Activated CD4-positive, alpha-beta T cell treated with anti-CD3 and anti-CD28 coated beads, Interleukin-2, Interleukin-6, amounts not matched to agents 100 ng/mL and 50 ng/mL, durations not matched to agents 16 hours and 8 hours (primary cell): ENCODE data around the gene TNNC1.

ENCODE experiments used
- DNase-seq: peaks from one replicate; pipeline ENCODE4 v3.0.0-alpha.2; 2020

Gene TNNC1

DNA sequence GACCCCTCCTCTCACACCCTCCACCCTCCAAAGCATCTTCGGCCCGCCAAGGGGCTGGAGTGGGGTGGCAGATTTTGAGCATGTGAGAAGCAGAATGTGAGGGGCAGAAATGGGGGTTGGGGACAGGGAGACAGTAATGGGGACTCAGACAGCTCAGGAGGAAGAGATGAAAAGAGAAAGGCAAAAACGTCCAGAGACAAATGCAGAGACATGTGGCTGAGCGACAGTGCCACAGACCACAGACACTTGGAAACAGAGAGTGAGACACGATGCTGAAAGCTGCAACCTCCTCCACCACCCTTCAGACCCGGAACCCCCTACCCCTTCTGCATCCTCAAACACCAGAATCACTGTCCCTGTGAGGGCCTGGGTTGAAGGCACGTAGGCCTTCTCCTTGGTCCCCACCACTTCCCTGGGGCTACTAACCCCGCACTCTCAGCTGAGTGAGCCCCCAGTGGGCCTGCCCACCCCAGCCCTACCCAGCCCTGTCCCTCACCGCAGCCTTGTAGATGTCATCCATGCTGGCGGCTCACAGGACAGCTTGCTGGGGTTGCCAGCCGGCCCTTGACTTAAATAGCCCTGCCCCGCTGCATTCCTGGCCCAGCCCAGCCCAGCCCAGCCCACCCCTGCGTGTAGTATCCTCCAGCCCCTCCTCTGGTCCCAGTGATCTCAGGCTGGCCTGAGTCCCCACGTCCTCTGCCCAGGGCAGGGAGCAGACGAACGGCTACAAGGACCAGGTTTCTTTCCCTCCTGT is at the start of gene TNNC1:
Gene TNNC1, minus strand, starts transcription at position 546 of the 754 bp plus-strand sequence. Its CDS starts 26 bp downstream, at position 520.
- DNase-seq: no peak

DNA sequence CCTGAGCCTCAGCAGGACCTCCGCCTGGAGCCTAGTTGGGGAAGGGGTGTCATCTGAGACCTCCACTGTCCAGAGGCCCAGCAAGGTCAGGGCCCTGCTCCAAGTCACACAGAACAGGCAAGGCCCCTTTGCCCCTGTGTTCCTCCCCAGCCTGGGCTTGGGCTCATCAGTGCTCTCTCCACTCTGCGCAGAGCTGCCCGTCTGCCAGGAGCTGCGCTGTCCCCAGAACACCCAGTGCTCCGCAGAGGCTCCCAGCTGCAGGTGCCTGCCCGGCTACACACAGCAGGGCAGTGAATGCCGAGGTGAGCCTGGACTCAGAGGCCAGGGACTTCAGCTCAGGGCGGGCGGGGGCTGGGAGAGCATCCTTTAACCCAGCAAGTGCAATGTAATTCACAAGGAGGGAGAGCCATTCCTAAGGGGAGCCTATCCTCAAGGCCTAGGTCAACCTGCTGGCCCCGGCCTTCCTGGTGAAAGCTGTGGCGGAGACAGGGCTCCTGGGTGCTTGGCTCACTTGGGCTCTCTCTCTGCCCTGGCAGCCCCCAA is 49.0 kb upstream of the TNNC1 start:
- no peak for DNase-seq

DNA sequence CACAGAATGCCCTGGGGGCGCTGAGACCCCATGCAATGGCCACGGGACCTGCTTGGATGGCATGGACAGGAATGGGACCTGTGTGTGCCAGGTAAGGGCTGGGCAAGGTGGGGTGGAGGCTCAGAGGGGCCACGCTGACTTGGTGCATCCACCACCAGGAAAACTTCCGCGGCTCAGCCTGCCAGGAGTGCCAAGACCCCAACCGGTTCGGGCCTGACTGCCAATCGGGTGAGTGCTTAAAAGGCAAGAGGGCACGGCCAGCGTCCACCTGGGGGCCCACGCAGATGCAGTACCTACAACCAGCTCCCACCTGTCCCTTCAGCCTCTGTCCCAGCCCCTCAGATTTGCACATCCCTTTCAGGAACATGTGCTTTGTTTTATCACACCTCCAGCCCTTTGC is 48.2 kb upstream of the TNNC1 start:
- DNase-seq: no peak

DNA sequence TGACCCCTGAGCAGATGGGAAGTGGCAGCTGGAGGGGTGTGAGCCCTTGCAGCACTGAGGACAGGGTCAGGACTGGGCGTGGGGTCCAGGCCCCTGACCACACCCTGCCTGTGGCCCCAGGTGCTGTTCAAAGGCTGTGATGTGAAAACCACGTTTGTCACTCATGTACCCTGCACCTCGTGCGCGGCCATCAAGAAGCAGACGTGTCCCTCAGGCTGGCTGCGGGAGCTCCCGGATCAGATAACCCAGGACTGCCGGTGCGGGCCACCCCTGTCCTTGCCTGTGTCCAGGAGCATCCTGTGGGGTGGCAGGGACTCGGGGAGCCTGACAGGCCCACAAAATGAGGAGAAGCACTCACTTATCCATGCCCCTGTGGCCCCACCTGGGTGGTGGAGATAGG is 47.2 kb upstream of the TNNC1 start:
- DNase-seq: no peak

DNA sequence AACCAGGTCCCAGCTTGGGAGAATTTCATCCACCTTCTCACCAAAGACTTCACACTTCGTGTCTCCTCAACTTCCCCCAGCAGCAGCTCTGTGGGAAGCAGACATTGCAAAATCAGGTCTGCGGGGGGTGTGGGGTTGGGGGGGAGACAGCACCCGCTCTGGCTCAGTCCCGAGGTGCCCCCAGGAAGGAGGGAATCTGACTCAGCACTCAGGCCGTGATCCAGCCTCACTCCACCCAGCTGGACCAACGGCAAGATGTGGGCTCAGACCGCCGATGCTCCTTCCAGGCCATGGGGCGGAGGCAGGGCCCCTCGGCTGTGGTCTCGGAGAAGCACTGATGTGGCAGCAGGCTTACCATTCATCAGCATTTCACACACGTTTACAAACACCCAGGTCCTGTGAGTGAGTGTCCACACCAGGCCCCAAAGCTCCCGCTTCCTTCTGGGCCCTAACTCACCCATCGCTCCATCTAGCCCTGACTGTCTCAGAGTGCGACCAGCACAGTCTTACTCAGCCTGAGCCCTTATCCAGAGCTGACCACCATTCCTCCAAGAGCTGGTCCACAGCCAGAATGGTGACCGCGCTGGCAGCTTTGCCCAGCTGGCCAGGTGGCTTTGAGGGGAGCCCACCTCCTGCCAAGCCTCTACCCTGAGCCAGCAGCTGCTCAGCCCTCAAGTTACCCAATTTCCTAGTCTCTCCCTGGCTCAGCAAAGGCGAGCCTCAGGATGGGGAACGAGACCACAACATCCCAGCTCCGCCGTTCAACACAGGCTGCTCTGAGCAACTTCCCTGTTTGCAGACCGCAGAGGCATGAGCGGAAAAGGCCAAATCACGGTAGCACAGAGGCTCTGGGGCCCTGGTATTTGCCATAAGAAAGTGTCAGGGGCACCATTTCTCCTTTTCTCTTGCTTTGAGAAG is 44.6 kb upstream of the TNNC1 start:
- no peak for DNase-seq

DNA sequence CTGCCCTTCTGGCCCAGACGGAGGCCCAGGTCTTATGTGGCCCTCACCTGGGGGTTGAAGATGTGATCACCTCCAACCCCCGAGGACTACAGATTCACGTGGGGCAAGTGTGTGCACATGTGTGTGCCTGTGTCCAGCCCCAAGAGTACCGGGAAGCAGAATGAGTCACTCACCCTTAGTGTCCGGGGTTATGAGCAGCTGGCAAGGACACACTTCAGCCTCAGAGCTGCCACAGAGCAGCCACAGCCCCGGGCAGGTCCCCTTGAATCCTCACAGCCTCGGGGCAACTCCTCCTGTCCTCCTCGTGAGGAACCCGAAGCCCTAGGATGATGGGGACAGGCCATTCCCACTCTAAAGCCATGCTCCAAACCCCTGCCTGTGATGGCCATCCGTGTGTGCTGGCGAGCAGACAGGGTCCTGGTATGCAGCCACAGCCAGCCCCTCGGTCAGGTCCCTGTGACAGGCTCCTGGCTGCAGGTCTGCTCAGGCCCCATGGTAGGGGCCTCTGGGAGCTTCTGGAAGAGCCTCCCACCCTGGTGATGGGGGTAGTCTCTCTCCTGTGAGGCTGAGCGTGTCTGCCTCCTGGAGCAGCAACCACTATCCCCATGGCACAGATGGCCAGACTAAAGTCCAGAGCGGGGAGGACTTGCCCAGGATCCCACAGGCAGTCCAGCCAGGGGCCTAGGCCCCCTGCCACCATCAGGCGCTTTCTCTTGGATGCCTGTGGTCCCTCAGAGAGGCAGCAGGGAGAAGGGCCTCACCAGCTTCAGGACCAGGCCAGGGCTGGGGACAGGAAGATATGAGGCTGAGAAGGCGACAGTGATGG is 42.1 kb upstream of the TNNC1 start:
- DNase-seq: no peak

DNA sequence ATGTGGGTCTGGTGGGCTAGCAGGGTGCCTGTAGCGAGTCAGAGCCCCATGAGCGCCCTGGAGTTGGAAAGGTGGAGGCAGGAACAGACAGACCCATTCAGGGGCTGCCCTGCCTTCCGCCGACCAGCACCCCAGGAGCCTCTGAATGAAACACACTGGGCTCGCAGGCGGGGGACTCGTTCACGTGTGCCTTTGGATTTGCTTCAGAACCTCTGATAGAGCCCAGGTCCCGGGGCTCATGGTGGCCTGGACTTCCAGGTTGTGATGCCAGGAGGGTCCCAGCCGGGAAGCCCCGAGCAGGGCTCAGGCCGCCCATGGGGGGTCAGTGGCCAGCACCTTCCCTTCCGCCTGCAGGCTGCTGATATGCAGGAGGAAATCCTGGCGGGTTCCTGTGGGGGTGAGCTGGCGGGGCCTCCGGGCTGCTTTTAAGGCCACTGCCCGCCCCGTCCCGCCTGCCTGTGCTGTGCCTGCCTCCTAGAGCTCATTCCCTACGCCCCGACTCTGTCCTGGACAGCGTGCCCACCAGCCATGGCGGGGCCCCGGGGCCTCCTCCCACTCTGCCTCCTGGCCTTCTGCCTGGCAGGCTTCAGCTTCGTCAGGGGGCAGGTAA is 41.1 kb upstream of the TNNC1 start, which contains the start of gene STAB1:
Gene STAB1, plus strand, starts transcription at position 453 of the 610 bp plus-strand sequence. Its CDS starts 76 bp downstream, at position 529.
- DNase-seq: no peak

DNA sequence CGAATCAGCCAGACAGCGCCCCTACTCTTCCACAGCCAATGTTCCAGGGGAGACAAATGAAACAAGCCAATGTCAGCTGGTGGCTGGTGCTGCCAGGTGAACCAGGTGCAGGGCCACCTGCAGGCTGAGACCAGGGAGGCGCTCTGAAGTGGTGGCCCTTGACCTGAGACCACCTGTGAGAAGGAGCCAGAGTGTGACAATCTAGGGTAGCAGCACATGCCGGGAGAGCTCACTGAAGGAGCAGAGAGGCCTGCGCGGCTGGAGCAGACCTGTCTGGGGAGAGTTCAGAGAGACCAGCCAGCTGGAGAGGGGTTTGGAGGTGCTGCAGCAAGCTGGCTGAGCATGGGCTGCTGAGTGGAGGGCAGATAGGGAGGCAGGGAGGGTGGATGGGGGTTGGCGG is 40.6 kb upstream of the TNNC1 start:
- no peak for DNase-seq

DNA sequence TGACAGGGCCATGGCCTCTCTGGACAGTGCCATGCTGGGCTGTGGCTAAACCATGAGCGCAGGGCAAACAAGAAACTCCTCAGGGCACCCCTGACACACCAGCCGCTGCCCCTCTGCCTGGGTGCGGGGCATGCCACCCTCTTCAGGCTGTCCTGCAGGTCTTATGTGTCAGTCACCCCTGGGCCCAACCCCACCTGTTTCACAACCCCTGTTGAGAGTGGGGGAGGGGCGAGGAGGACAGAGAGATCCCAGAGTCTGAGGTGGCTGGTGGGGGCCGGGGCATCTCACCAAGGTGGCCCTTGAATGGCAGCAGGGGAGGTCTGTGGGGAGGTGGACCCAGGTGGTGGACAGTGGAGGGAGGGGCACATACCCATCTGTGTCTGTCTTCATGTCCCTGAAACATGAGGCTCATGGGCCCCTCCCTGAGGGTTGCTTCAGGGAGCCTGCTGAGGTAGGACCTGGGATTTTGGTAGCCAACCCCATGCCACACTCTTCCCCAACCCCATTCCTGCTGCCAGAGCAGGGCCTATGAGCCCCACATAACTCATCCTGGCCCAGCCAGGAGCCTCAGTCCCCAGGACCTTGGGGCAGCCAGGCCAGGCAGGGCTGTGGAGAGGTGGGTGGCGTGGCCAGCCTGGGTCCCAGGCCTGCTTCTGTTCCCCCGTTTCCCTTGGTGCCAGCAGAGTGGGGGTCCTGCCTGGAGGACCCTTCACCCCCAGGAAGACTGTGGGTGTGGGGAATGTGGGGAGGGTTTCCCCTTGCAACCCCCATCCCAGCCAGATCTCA is 39.6 kb upstream of the TNNC1 start:
- DNase-seq: no peak

DNA sequence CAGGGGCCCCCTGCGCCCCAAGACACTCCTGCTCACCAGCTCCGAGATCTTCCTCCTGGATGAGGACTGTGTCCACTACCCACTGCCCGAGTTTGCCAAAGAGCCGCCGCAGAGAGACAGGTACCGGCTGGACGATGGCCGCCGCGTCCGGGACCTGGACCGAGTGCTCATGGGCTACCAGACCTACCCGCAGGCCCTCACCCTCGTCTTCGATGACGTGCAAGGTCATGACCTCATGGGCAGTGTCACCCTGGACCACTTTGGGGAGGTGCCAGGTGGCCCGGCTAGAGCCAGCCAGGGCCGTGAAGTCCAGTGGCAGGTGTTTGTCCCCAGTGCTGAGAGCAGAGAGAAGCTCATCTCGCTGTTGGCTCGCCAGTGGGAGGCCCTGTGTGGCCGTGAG is 38.2 kb upstream of the TNNC1 start:
- no peak for DNase-seq

DNA sequence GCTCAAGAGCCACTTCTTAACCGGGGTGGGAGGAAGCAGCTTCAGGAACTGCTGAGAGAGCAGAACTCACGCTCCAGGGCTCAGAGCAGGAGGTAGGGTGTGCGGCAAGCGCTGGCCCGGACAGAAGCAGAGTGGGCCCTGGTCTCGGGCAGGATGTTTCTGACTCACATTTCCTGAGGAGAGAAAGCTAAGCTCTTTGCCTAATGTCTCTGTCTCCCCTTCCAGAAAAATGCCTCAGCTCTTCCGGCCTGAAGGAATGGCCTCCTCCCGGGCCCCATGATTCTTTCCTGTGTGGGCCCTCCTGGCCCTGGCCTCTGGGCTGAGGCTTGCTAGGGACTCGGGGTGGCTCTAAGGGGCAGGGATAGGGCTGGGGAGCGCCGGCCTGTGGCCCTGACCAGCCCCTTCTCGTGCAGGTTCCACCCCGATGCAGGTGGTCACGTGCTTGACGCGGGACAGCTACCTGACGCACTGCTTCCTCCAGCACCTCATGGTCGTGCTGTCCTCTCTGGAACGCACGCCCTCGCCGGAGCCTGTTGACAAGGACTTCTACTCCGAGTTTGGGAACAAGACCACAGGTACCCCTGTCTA is 37.2 kb upstream of the TNNC1 start:
- no peak for DNase-seq

DNA sequence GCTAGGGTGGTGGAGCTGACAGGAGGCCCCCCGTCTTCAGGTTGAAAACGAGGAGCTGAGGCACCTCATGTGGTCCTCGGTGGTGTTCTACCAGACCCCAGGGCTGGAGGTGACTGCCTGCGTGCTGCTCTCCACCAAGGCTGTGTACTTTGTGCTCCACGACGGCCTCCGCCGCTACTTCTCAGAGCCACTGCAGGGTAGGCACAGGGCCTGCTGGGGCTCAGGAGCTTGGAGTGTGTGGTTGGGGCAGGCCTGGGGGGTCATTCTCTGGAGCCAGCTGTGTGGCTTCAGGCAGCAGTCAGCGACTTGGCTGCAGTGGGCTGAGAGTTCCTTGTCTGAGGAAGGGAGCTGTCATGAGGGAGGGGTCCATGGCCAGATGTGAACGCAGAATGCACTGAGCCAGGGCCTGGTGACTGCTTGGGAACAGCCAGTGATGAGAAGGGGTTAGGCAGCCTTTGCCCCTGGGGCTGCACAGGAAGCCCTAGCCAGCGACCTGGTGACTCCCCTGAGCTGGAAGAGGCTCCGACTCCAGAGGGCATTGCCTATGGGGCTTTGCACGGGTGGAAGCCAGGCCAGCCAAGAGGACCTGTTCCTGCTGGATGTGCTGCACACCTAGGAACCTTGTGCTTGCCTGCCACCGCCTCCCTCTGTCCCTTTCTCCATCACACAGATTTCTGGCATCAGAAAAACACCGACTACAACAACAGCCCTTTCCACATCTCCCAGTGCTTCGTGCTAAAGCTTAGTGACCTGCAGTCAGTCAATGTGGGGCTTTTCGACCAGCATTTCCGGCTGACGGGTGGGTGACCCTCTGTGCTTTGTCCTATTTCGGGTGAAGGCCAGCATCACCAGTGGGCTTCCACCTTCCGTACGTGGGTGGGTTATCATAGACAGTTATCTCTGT is 36.4 kb upstream of the TNNC1 start:
- DNase-seq: no peak

DNA sequence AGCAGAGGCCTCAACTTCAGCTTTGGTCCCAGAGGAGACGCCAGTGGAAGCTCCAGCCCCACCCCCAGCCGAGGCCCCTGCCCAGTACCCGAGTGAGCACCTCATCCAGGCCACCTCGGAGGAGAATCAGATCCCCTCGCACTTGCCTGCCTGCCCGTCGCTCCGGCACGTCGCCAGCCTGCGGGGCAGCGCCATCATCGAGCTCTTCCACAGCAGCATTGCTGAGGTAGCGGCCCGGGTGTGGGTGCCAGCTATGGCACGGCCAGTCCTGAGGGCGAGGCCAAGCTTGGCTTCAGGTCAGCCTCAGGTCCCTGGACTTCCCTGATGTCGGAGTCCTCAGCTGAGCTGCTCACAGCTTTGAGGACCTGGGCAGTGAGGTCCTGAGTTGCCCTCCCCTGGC is 35.6 kb upstream of the TNNC1 start:
- no peak for DNase-seq

DNA sequence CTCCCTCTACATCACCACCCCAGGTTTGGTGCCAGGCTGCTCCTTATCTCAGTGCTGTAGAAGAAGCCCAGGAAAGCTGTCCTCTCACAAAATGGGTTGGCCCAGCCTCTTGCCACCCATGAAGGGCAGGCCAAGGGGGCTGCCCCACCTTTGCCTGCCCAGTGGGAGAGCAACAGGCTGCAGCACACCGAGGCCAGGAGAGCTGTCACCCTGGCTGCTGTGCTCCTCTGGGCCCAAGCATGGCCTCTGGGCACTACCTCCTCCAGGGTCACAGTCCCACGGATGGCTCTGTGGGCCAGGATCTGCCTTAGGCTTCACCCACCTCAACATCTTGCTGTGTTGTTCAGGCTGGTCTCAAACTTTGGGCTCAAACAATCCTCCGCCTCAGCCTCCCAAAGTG is 34.9 kb upstream of the TNNC1 start:
- no peak for DNase-seq

DNA sequence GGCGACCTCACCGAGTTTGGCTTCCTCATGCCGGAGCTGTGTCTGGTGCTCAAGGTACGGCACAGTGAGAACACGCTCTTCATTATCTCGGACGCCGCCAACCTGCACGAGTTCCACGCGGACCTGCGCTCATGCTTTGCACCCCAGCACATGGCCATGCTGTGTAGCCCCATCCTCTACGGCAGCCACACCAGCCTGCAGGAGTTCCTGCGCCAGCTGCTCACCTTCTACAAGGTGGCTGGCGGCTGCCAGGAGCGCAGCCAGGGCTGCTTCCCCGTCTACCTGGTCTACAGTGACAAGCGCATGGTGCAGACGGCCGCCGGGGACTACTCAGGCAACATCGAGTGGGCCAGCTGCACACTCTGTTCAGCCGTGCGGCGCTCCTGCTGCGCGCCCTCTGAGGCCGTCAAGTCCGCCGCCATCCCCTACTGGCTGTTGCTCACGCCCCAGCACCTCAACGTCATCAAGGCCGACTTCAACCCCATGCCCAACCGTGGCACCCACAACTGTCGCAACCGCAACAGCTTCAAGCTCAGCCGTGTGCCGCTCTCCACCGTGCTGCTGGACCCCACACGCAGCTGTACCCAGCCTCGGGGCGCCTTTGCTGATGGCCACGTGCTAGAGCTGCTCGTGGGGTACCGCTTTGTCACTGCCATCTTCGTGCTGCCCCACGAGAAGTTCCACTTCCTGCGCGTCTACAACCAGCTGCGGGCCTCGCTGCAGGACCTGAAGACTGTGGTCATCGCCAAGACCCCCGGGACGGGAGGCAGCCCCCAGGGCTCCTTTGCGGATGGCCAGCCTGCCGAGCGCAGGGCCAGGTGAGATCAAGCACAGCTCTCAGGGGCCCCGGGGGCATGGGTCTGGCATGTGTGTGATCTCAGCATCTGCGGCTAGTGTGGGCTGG is 34.2 kb upstream of the TNNC1 start:
- no peak for DNase-seq

DNA sequence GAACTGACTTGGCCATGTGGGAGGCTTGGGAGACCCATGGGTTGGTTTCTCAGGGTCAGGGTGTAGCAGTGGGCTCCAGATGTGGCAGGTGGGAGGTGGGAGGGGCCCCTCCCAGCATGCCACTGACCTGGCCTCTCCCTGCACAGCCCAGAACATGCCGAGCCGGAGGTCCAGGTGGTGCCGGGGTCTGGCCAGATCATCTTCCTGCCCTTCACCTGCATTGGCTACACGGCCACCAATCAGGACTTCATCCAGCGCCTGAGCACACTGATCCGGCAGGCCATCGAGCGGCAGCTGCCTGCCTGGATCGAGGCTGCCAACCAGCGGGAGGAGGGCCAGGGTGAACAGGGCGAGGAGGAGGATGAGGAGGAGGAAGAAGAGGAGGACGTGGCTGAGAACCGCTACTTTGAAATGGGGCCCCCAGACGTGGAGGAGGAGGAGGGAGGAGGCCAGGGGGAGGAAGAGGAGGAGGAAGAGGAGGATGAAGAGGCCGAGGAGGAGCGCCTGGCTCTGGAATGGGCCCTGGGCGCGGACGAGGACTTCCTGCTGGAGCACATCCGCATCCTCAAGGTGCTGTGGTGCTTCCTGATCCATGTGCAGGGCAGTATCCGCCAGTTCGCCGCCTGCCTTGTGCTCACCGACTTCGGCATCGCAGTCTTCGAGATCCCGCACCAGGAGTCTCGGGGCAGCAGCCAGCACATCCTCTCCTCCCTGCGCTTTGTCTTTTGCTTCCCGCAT is 33.4 kb upstream of the TNNC1 start:
- DNase-seq: no peak

DNA sequence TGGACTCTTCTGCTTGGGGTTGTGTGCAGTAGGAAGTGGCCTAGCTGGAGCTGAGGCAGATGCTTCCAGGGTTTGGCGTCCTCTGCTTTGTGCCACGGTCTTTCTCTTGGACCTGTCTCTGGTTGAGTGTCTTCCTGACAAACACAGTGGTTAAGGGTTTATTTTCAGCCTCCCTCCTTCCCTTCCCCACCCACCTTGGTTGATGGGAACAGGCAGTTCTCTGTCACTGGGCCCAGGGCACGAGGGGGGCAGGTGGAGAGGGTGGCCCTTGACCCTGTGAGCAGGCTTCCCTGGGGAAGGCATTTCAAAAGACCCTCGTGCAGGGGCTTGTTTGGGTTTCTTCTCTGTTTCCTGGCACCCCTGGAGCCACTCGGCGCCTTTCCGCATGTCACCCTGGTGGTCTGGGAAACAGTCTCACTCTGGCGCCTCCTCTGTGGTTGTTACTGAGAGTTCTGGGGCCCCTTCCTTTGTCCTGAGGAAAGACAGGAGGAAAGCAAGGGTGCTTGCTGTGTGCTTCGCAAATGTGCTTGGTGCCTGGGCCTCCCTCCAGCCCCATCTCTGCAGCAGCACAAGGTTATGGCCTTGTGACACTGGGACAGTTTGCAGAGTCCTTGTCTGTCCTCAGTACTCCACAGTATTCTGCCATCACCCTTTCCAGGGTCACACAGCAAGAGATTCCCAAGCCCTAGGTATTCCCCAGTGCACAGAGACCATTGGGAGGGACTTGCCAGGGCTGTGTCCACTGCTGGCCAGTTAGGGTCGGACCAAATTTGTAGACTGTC is 31.0 kb upstream of the TNNC1 start:
- DNase-seq: no peak
